SH-SY5Y (cell line): Measurements from ENCODE around the gene ERFE.

Experiments
- GATA2 ChIP-seq: IDR thresholded peaks from 2 replicates; pipeline ENCODE4 v1.6.1; 2011; ENCODE audit warnings: mild to moderate bottlenecking, low read depth, low read length
- GATA3 ChIP-seq: IDR thresholded peaks from 2 replicates; pipeline ENCODE4 v1.6.1; 2011; ENCODE audit warnings: low read depth, mild to moderate bottlenecking, low read length, moderate library complexity

Gene ERFE

GRCh38 chr2:238154570-238154969 lies 4.2 kb upstream of the ERFE start:
- TF ChIP-seq GATA3 (no peak), GATA2 (no peak)

- TF ChIP-seq GATA3, result no peak
- no peak for TF ChIP-seq GATA2
These were observed 3.6 kb upstream of the ERFE start for GRCh38 chr2:238155051-238155760.

- no peak for TF ChIP-seq GATA3
These were observed 2.7 kb upstream of the ERFE start for GRCh38 chr2:238155761-238156694.

GRCh38 chr2:238157506-238158017 lies 1.2 kb upstream of the ERFE start:
- no peak for TF ChIP-seq GATA2
- no peak for TF ChIP-seq GATA3

- no peak for TF ChIP-seq GATA2
- TF ChIP-seq GATA3, result no peak
These were observed 707 bp upstream of the ERFE start for GRCh38 chr2:238158018-238158508.

GRCh38 chr2:238159071-238159539 lies 335 bp downstream of the ERFE start:
- TF ChIP-seq GATA3 (no peak), GATA2 (no peak)

- no peak for TF ChIP-seq GATA3
- TF ChIP-seq GATA2, result no peak
These were observed 963 bp downstream of the ERFE start for GRCh38 chr2:238159661-238160205.

GRCh38 chr2:238160206-238161129 lies 1.7 kb downstream of the ERFE start:
- TF ChIP-seq GATA3 (no peak), GATA2 (no peak)

- TF ChIP-seq GATA2, result no peak
- TF ChIP-seq GATA3, result no peak
These were observed 2.7 kb downstream of the ERFE start for GRCh38 chr2:238161291-238162051.

- TF ChIP-seq GATA3, result no peak
- TF ChIP-seq GATA2, result no peak
These were observed 3.6 kb downstream of the ERFE start for GRCh38 chr2:238162251-238162845.

GRCh38 chr2:238162846-238163441 lies 4.2 kb downstream of the ERFE start:
- TF ChIP-seq GATA3, result no peak
- no peak for TF ChIP-seq GATA2

GRCh38 chr2:238163481-238164198 lies 4.9 kb downstream of the ERFE start:
- no peak for TF ChIP-seq GATA3
- TF ChIP-seq GATA2, result no peak
